ENCODE results near the gene PHACTR3. TPM values are rescaled to one million over a fixed set of nuclear protein-coding genes. Genes with fewer than 3 reads are reported as not detected.

PHACTR3 gene
- total and polyA plus RNA-seq, 2 experiments from 2014 or later, result 0.45 to 0.61 TPM

GRCh38 chr20:59671661-59672471 lies 67.5 kb downstream of the PHACTR3 start:
- H3K36me3 Mint-ChIP-seq (ENCODE audit: low read depth), result no peaks in the 10 kb centered on the region
- TF ChIP-seq POLR2AphosphoS5 (IDR thresholded peaks at IDR 0.05; ENCODE audit: low read depth) (no peak), NANOG (IDR thresholded peaks at IDR 0.05; ENCODE audit: borderline replicate concordance) (no peak), CTCF (conservative IDR thresholded peaks at IDR 0.05; ENCODE audit: low read depth in 2 of 2) (no peak), ZNF462 (CRISPR knock-in tag; IDR thresholded peaks at IDR 0.05) (no peak), ZNF114 (CRISPR knock-in tag; IDR thresholded peaks at IDR 0.05) (no peak), ETS1 (IDR thresholded peaks at IDR 0.05) (no peak), JUNB (IDR thresholded peaks at IDR 0.05; ENCODE audit: unreplicated experiment) (no peak), ZNF331 (CRISPR knock-in tag; IDR thresholded peaks at IDR 0.05; ENCODE audit: low read depth) (no peak), STAT1 (IDR thresholded peaks at IDR 0.05; ENCODE audit: unreplicated experiment) (no peak), REST (IDR thresholded peaks at IDR 0.05; ENCODE audit: unreplicated experiment) (no peak), CREB1 (CRISPR knock-in tag; IDR thresholded peaks at IDR 0.05; ENCODE audit: low read depth) (no peak), EZH2 (IDR thresholded peaks at IDR 0.05; ENCODE audit: low read depth, unreplicated experiment) (no peak), EZH2phosphoT487 (IDR thresholded peaks at IDR 0.05; ENCODE audit: unreplicated experiment) (no peak)
- Histone ChIP-seq H3K9me2 (ENCODE audit: insufficient read depth) (no peaks in the 10 kb centered on the region), H2AFZ (no peak overlapping the region), H3K4me2 (no peak overlapping the region), H3K4me1 (ENCODE audit: insufficient read depth) (no peaks in the 10 kb centered on the region), H3K27me3 (ENCODE audit: insufficient read depth) (0 out of 2 replicates have a peak, but pooled peaks cover 4% of the 10 kb centered on the region), H3K79me2 (replicated peaks; ENCODE audit: insufficient read depth) (no peaks in the 10 kb centered on the region), H3K4me3 (no peak overlapping the region), H3K36me3 (ENCODE audit: insufficient read depth) (no peaks in the 10 kb centered on the region), H4K20me1 (replicated peaks; ENCODE audit: insufficient read depth) (no peaks in the 10 kb centered on the region), H3K27ac (ENCODE audit: low read depth) (no peak overlapping the region), H3F3A (replicated peaks; ENCODE audit: low read depth) (no peaks in the 10 kb centered on the region)
- H3K4me3 Mint-ChIP-seq, result no peak overlapping the region
- no peak for DNase-seq (ENCODE audit: low spot score)
- H3K4me1 Mint-ChIP-seq, result peaks cover 4% of the 10 kb centered on the region
- no peak for ATAC-seq
- no peak overlapping the region for H3K27ac Mint-ChIP-seq
- peaks cover 17% of the 10 kb centered on the region for H3K27me3 Mint-ChIP-seq (ENCODE audit: insufficient read depth, low read depth, poor library complexity)
- no peaks in the 10 kb centered on the region for H3K9me3 Mint-ChIP-seq
